ENCODE data around the gene ZNF511. TPM values are rescaled to one million over a fixed set of nuclear protein-coding genes. Genes with fewer than 3 reads are reported as not detected.
"Not testable (repeated sequence)": the region's sequence is repeated elsewhere in the genome, so short reads cannot be mapped to it uniquely, and the experiment has no call there.

Gene ZNF511
- total RNA-seq, 1 donor from 2014 or later = 40.5 TPM

DNA sequence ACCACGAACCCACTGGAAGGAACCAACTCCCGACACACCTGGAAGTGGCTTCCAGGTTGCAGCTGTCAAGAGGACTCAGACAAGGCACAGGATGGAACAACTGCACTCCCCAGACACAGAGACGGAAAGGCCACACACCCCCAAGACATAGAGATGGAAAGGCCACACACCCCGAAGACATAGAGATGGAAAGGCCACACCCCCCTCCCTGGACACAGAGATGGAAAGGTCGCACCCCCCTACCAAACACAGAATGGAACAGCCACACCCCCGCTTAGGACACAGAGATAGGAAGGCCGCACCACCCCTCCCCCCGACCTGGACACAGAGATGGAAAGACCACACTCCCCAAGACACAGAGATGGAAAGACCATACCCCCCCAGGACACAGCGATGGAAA, 7.6 kb downstream of the ZNF511 start:
- intact Hi-C loops (cut with micrococcal nuclease) = no loop called here
- peaks cover 29% of the 10 kb centered on the region for H3K27me3 ChIP-seq (ENCODE audit: low read depth)
- DNase-seq = no peak
- TF ChIP-seq, protein P1, sequence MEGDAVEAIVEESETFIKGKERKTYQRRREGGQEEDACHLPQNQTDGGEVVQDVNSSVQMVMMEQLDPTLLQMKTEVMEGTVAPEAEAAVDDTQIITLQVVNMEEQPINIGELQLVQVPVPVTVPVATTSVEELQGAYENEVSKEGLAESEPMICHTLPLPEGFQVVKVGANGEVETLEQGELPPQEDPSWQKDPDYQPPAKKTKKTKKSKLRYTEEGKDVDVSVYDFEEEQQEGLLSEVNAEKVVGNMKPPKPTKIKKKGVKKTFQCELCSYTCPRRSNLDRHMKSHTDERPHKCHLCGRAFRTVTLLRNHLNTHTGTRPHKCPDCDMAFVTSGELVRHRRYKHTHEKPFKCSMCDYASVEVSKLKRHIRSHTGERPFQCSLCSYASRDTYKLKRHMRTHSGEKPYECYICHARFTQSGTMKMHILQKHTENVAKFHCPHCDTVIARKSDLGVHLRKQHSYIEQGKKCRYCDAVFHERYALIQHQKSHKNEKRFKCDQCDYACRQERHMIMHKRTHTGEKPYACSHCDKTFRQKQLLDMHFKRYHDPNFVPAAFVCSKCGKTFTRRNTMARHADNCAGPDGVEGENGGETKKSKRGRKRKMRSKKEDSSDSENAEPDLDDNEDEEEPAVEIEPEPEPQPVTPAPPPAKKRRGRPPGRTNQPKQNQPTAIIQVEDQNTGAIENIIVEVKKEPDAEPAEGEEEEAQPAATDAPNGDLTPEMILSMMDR (IDR thresholded peaks at IDR 0.05; ENCODE audit: borderline replicate concordance) = no peak
- H3K27ac ChIP-seq (replicated peaks) = no peak overlapping the region
- H3K4me3 ChIP-seq = no peak overlapping the region
- H3K4me1 ChIP-seq = peaks cover 11% of the 10 kb centered on the region
- peaks cover 19% of the 10 kb centered on the region for H3K36me3 ChIP-seq
- peaks cover 4% of the 10 kb centered on the region for H3K9me3 ChIP-seq (replicated peaks)

DNA sequence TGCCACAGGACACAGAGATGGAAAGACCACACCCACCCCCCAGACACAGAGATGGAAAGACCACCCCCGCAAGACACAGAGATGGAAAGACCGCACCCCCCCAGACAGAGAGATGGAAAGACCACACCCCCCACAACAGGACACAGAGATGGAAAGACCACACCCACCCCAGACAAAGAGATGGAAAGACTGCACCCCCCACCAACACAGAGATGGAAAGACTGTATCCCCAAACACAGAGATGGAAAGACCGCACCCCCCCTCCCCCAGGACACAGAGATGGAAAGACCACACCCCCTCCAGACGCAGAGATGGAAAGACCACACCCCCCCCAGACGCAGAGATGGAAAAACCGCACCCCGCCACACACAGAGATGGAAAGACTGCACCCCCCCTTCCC, 8.0 kb downstream of the ZNF511 start:
- Histone ChIP-seq H3K27ac (replicated peaks) (no peak overlapping the region), H3K36me3 (peaks cover 14% of the 10 kb centered on the region), H3K27me3 (ENCODE audit: low read depth) (peaks cover 32% of the 10 kb centered on the region), H3K9me3 (replicated peaks) (peaks cover 4% of the 10 kb centered on the region), H3K4me3 (no peak overlapping the region), H3K4me1 (peaks cover 11% of the 10 kb centered on the region)
- DNase-seq = no peak
- TF ChIP-seq, protein P1 (IDR thresholded peaks at IDR 0.05; ENCODE audit: borderline replicate concordance) = no peak
- intact Hi-C loops (cut with micrococcal nuclease) = no loop called here

DNA sequence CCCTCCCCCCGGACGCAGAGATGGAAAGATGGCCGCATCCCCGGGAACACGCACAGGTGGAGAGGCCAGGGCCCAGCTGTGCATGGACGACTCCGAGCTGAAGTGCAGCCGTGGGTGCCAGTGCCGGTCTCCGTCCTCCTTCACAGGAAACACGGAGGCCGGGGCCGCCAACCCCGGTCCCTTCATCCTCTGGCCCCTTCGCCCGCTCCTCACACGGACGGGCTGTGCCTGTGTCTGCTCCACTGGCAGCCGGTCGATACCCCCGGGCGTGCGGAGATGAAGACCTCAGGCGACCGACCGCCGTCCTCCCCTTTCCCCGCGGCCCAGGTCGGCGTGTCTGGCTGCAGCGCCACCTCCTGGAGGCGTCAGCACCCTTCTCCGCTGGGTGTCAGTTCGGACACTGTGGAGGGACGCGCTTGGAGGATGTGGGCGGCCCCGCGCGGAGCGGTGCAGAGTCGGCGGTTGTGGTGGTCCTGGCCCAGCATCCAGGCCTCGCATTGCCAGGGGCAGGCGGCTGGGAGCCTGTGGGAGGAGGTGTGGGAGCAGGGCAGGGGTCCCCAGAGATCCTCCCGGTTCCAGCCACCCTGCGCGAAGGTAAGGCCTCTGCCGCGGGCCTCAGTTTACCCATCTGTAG, 9.9 kb downstream of the ZNF511 start:
- peaks cover 41% of the 10 kb centered on the region for H3K27me3 ChIP-seq (ENCODE audit: low read depth)
- no peaks in the 10 kb centered on the region for H3K36me3 ChIP-seq
- intact Hi-C loops (cut with micrococcal nuclease) = no loop called here
- H3K4me3 ChIP-seq = peak overlapping the region; percentile 54
- no peak overlapping the region for H3K27ac ChIP-seq (replicated peaks)
- peaks cover 4% of the 10 kb centered on the region for H3K9me3 ChIP-seq (replicated peaks)
- peak; percentile 49 for DNase-seq
- peaks cover 11% of the 10 kb centered on the region for H3K4me1 ChIP-seq
- TF ChIP-seq, protein P1 (IDR thresholded peaks at IDR 0.05; ENCODE audit: borderline replicate concordance) = peak; percentile 75

DNA sequence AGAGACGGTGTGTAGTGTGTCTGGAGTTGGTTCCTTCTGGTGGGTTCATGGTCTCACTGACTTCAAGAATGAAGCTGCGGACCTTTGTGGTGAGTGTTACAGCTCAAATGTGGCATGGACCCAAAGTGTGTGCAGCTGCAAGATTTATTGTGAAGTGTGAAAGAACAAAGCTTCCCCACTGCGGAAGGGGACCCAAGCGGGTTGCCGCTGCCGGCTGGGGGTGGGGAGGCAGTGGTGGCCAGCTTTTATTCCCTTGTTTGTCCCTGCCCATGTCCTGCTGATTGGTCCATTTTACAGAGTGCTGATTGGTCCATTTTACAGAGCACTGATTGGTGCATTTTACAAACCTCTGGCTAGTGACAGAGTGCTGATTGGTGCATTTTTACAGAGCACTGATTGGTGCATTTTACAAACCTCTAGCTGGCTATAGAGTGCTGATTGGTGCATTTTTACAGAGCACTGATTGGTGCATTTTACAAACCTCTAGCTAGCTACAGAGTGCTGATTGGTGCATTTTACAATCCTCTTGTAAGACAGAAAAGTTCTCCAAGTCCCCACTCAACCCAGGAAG, 12.2 kb downstream of the ZNF511 start:
- H3K9me3 ChIP-seq (replicated peaks); H3K4me3 ChIP-seq; DNase-seq; H3K36me3 ChIP-seq; H3K27ac ChIP-seq (replicated peaks); intact Hi-C loops (cut with micrococcal nuclease): not testable (repeated sequence)
- Histone ChIP-seq H3K27me3 (ENCODE audit: low read depth) (peaks cover 60% of the 10 kb centered on the region), H3K4me1 (peaks cover 20% of the 10 kb centered on the region)

DNA sequence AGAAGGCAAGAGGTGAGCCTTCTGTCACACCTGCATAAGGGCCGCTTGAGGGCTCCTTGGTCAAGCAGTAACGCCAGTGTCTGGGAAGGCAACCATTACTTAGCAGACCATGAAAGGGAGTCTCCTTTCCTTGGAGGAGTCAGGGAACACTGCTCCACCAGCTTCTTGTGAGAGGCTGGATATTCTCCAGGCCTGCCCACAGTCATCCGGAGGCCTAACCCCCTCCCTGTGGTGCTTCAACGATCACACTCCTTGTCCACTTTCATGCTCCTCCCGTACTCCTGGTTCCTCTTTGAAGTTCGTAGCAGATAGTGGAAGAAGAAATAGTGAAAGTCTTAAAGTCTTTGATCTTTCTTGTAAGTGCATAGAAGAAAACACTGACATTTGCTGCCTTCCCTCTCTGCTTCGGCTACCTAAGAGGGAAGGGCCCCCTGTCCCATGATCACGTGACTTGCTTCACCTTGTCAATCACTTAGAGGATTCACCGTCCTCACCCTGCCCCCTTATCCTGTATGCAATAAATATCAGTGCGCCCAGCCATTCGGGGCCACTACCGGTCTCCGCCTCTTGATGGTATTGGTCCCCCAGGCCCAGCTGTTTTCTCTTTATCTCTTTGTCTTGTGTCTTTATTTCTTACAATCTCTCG, 13.5 kb downstream of the ZNF511 start:
- DNase-seq; H3K27ac ChIP-seq (replicated peaks); intact Hi-C loops (cut with micrococcal nuclease); H3K4me3 ChIP-seq; H3K9me3 ChIP-seq (replicated peaks); H3K36me3 ChIP-seq: not testable (repeated sequence)
- H3K27me3 ChIP-seq (ENCODE audit: low read depth) = peaks cover 72% of the 10 kb centered on the region
- peaks cover 24% of the 10 kb centered on the region for H3K4me1 ChIP-seq

DNA sequence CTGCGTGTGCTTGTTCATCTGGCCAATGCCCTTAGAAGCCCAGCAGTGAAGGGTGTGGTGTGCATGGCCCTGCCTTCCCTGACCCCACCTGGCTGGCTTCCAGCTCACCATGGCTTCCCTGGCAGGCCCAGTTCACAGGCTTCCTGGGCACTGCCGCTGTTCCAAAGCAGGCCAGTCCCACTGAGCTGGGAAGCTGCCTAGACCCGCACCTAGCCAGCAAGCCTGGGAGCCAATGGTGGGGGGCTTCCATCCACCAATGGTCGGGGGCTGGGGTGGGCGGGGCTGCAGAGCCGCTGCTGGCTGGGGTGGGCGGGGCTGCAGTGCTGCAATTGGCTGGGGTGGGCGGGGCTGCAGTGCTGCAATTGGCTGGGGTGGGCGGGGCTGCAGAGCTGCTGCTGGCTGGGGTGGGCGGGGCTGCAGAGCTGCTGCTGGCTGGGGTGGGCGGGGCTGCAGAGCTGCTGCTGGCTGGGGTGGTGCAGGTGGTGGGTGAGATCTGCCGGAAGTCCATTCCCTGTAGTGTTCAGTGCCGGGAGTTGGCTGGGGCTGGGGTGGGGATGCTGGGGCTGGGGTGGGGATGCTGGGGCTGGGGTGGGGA, 15.6 kb downstream of the ZNF511 start:
- Histone ChIP-seq H3K4me3 (peak overlapping the region; percentile 61), H3K36me3 (no peaks in the 10 kb centered on the region), H3K27me3 (ENCODE audit: low read depth) (peaks cover 84% of the 10 kb centered on the region), H3K4me1 (peaks cover 17% of the 10 kb centered on the region), H3K27ac (replicated peaks) (no peak overlapping the region), H3K9me3 (replicated peaks) (peaks cover 4% of the 10 kb centered on the region)
- TF ChIP-seq, protein P1 (IDR thresholded peaks at IDR 0.05; ENCODE audit: borderline replicate concordance) = no peak
- DNase-seq = peak; percentile 52
- intact Hi-C loops (cut with micrococcal nuclease) = no loop called here
